Nephron (organoid): ENCODE results near the gene WNT8B.
A peak's percentile ranks its signal among the peaks of the same experiment; 100 is the strongest.

Source experiments
- H3K27ac Mint-ChIP-seq, 3 experiments: 2 replicates each; pipeline ENCODE4 v1.8.0; 2020; ENCODE audit warnings: mixed read lengths in 3 of 3, mild to moderate bottlenecking in 2 of 3, moderate library complexity in 1 of 3
- H3K27me3 Mint-ChIP-seq: 2 replicates; pipeline ENCODE4 v1.8.0; 2021; ENCODE audit warnings: low read depth, mild to moderate bottlenecking, moderate library complexity, mixed read lengths
- H3K36me3 Mint-ChIP-seq: 2 replicates; pipeline ENCODE4 v1.8.0; 2020; ENCODE audit warnings: low read depth, mixed read lengths
- H3K4me1 Mint-ChIP-seq: 2 replicates; pipeline ENCODE4 v1.8.0; 2020; ENCODE audit warnings: mixed read lengths
- H3K4me3 Mint-ChIP-seq, 3 experiments: 2 replicates each; pipeline ENCODE4 v1.8.0; 2020; ENCODE audit warnings: mild to moderate bottlenecking in 3 of 3, mixed read lengths in 3 of 3, moderate library complexity in 2 of 3
- H3K9me3 Mint-ChIP-seq: 2 replicates; pipeline ENCODE4 v1.8.0; 2020; ENCODE audit warnings: mixed read lengths
- CTCF ChIP-seq, 3 experiments: fragments of 200-600 bp; sonication (generic); IDR thresholded peaks; one replicate each; pipeline ENCODE4 v1.5.0; 2021; ENCODE audit warnings: antibody characterized with exemption in 3 of 3; ENCODE audit not compliant: unreplicated experiment in 3 of 3

The WNT8B gene

GRCh38 chr10:100485366-100485765 is 22.6 kb downstream of the WNT8B start:
- H3K27ac Mint-ChIP-seq = peak overlapping the region; percentile 61 to 66 (median 62)
- no peak for TF ChIP-seq CTCF (IDR thresholded peaks at IDR 0.05; ENCODE audit: unreplicated experiment in 3 of 3)
- peaks cover 56% of the 10 kb centered on the region for H3K27me3 Mint-ChIP-seq
- no peaks in the 10 kb centered on the region for H3K9me3 Mint-ChIP-seq
- H3K4me1 Mint-ChIP-seq = peaks cover 29% of the 10 kb centered on the region
- H3K36me3 Mint-ChIP-seq = peaks cover 27% of the 10 kb centered on the region
- peak overlapping the region in 1 of 3 experiments; percentile 26 for H3K4me3 Mint-ChIP-seq

- Mint-ChIP-seq H3K4me1 (peaks cover 29% of the 10 kb centered on the region), H3K4me3 (peak overlapping the region; percentile 10 to 26 (median 25)), H3K27ac (peak overlapping the region; percentile 61 to 66 (median 62)), H3K27me3 (peaks cover 50% of the 10 kb centered on the region), H3K9me3 (no peaks in the 10 kb centered on the region), H3K36me3 (peaks cover 27% of the 10 kb centered on the region)
- TF ChIP-seq CTCF (IDR thresholded peaks at IDR 0.05; ENCODE audit: unreplicated experiment in 3 of 3) = no peak
Measured at GRCh38 chr10:100485801-100486495, 23.1 kb downstream of the WNT8B start.

GRCh38 chr10:100487529-100487928 is 24.7 kb downstream of the WNT8B start:
- no peaks in the 10 kb centered on the region for H3K9me3 Mint-ChIP-seq
- H3K36me3 Mint-ChIP-seq = peaks cover 29% of the 10 kb centered on the region
- H3K27me3 Mint-ChIP-seq = peaks cover 38% of the 10 kb centered on the region
- no peak overlapping the region for H3K27ac Mint-ChIP-seq
- no peak overlapping the region for H3K4me3 Mint-ChIP-seq
- peaks cover 29% of the 10 kb centered on the region for H3K4me1 Mint-ChIP-seq
- no peak for TF ChIP-seq CTCF (IDR thresholded peaks at IDR 0.05; ENCODE audit: unreplicated experiment in 3 of 3)

GRCh38 chr10:100489396-100489795 is 26.6 kb downstream of the WNT8B start:
- no peaks in the 10 kb centered on the region for H3K9me3 Mint-ChIP-seq
- peaks cover 15% of the 10 kb centered on the region for H3K4me1 Mint-ChIP-seq
- no peak for TF ChIP-seq CTCF (IDR thresholded peaks at IDR 0.05; ENCODE audit: unreplicated experiment in 3 of 3)
- peaks cover 39% of the 10 kb centered on the region for H3K36me3 Mint-ChIP-seq
- no peak overlapping the region for H3K4me3 Mint-ChIP-seq
- H3K27me3 Mint-ChIP-seq = peaks cover 19% of the 10 kb centered on the region
- H3K27ac Mint-ChIP-seq = no peak overlapping the region

- H3K4me1 Mint-ChIP-seq = peaks cover 8% of the 10 kb centered on the region
- TF ChIP-seq CTCF (IDR thresholded peaks at IDR 0.05; ENCODE audit: unreplicated experiment in 3 of 3) = no peak
- H3K27me3 Mint-ChIP-seq = peaks cover 10% of the 10 kb centered on the region
- no peak overlapping the region for H3K27ac Mint-ChIP-seq
- peaks cover 46% of the 10 kb centered on the region for H3K36me3 Mint-ChIP-seq
- no peak overlapping the region for H3K4me3 Mint-ChIP-seq
- no peaks in the 10 kb centered on the region for H3K9me3 Mint-ChIP-seq
Measured at GRCh38 chr10:100490531-100490930, 27.7 kb downstream of the WNT8B start.

GRCh38 chr10:100496567-100496966 is 33.8 kb downstream of the WNT8B start:
- no peak overlapping the region for H3K4me3 Mint-ChIP-seq
- H3K4me1 Mint-ChIP-seq = no peaks in the 10 kb centered on the region
- no peaks in the 10 kb centered on the region for H3K9me3 Mint-ChIP-seq
- no peak for TF ChIP-seq CTCF (IDR thresholded peaks at IDR 0.05; ENCODE audit: unreplicated experiment in 3 of 3)
- no peak overlapping the region for H3K27ac Mint-ChIP-seq
- no peaks in the 10 kb centered on the region for H3K27me3 Mint-ChIP-seq
- peaks cover 47% of the 10 kb centered on the region for H3K36me3 Mint-ChIP-seq
